DOHH2 (cell line): ENCODE results near the gene HECW1.

Experiments used
- H3F3A ChIP-seq: fragments of 200-600 bp; sonication (generic), shearing (Covaris generic); 2 replicates; pipeline ENCODE4 v1.6.0; 2016; ENCODE audit warnings: antibody characterized with exemption, mild to moderate bottlenecking; ENCODE audit not compliant: control insufficient read depth, insufficient read depth
- H3K27ac ChIP-seq: fragments of 200-600 bp; sonication (generic); 2 replicates; pipeline ENCODE4 v1.5.1; 2014; ENCODE audit warnings: low read depth, mild to moderate bottlenecking, low read length, moderate library complexity
- H3K27me3 ChIP-seq: fragments of 200-600 bp; sonication (generic); 2 replicates; pipeline ENCODE4 v1.6.1; 2014; ENCODE audit warnings: mild to moderate bottlenecking, low read length, mixed read lengths; ENCODE audit not compliant: control insufficient read depth
- H3K36me3 ChIP-seq: fragments of 200-600 bp; sonication (generic); 2 replicates; pipeline ENCODE4 v1.6.1; 2014; ENCODE audit warnings: mild to moderate bottlenecking, low read length, moderate library complexity, mixed read lengths; ENCODE audit not compliant: control insufficient read depth
- H3K4me1 ChIP-seq: fragments of 200-600 bp; sonication (generic); 2 replicates; pipeline ENCODE4 v1.6.1; 2014; ENCODE audit warnings: mild to moderate bottlenecking, low read length, mixed read lengths; ENCODE audit not compliant: control insufficient read depth
- H3K4me2 ChIP-seq: fragments of 200-600 bp; sonication (generic); 2 replicates; pipeline ENCODE4 v1.6.0; 2014; ENCODE audit warnings: mild to moderate bottlenecking, low read length, moderate library complexity
- H3K4me3 ChIP-seq: fragments of 200-600 bp; sonication (generic); 2 replicates; pipeline ENCODE4 v1.5.1; 2014; ENCODE audit warnings: mild to moderate bottlenecking, low read length, mixed read lengths
- H3K79me2 ChIP-seq: fragments of 200-600 bp; sonication (generic); 2 replicates; pipeline ENCODE4 v1.6.1; 2014; ENCODE audit warnings: mild to moderate bottlenecking, low read length, mixed read lengths; ENCODE audit not compliant: control insufficient read depth
- H3K9me2 ChIP-seq: fragments of 200-600 bp; sonication (generic); replicated peaks from 2 replicates; pipeline ENCODE4 v1.6.1; 2014; ENCODE audit warnings: mild to moderate bottlenecking, low read length, mixed read lengths; ENCODE audit not compliant: control insufficient read depth
- H3K9me3 ChIP-seq: fragments of 200-600 bp; sonication (generic); 2 replicates; pipeline ENCODE4 v1.6.1; 2014; ENCODE audit warnings: antibody characterized with exemption, low read length, mixed read lengths; ENCODE audit not compliant: control insufficient read depth, insufficient read depth
- H4K20me1 ChIP-seq: fragments of 200-600 bp; sonication (generic); 2 replicates; pipeline ENCODE4 v1.6.0; 2014; ENCODE audit warnings: low read depth, mild to moderate bottlenecking, antibody characterized with exemption, low read length, moderate library complexity; ENCODE audit not compliant: control insufficient read depth, insufficient read depth
- CTCF ChIP-seq: fragments of 200-600 bp; sonication (generic); IDR thresholded peaks from one replicate; pipeline ENCODE4 v1.5.1; 2014; ENCODE audit warnings: antibody characterized with exemption, mild to moderate bottlenecking, low read depth, low read length; ENCODE audit not compliant: poor library complexity, severe bottlenecking
- EZH2phosphoT487 ChIP-seq: fragments of 200-600 bp; sonication (generic); IDR thresholded peaks from 2 replicates; pipeline ENCODE4 v1.6.1; 2017; ENCODE audit warnings: borderline replicate concordance, mild to moderate bottlenecking, antibody characterized with exemption, low read length, moderate library complexity, mixed read lengths

Gene HECW1

DNA sequence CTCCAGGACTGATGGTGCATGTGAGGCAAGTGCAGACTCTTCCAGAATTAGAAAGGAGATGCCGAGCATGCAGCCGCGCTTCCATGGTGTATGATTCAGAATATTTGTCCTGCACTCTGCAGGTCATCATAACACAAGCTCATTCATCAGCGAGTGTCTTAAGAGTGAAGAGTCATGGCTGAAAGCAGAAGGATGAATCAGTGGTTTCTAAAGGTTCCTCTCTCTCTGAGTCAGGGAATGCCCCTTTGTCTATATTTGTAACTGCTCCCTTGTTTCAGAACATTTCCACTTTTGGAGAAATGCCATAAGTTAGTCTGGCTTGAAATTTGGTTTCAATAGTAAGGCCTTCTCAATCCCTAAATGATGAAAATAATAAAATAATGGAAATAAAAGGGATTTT, 52.3 kb downstream of the HECW1 start:
- H3K79me2 ChIP-seq: no peaks in the 10 kb centered on the region
- H3K4me1 ChIP-seq: no peaks in the 10 kb centered on the region
- H3K36me3 ChIP-seq: no peaks in the 10 kb centered on the region
- H3K9me2 ChIP-seq: no peaks in the 10 kb centered on the region
- no peaks in the 10 kb centered on the region for H4K20me1 ChIP-seq
- H3K27me3 ChIP-seq: no peaks in the 10 kb centered on the region
- no peak for TF ChIP-seq EZH2phosphoT487
- no peak for TF ChIP-seq CTCF
- no peak overlapping the region for H3K4me2 ChIP-seq
- no peak overlapping the region for H3K27ac ChIP-seq
- H3K4me3 ChIP-seq: no peak overlapping the region
- H3F3A ChIP-seq: no peaks in the 10 kb centered on the region
- H3K9me3 ChIP-seq: no peaks in the 10 kb centered on the region

GRCh38 chr7:43166686-43167085, 54.2 kb downstream of the HECW1 start:
- H3F3A ChIP-seq: no peaks in the 10 kb centered on the region
- no peak overlapping the region for H3K4me2 ChIP-seq
- H3K27me3 ChIP-seq: no peaks in the 10 kb centered on the region
- H3K9me2 ChIP-seq: no peaks in the 10 kb centered on the region
- no peaks in the 10 kb centered on the region for H4K20me1 ChIP-seq
- no peak overlapping the region for H3K27ac ChIP-seq
- H3K36me3 ChIP-seq: no peaks in the 10 kb centered on the region
- H3K9me3 ChIP-seq: no peaks in the 10 kb centered on the region
- TF ChIP-seq EZH2phosphoT487: no peak
- TF ChIP-seq CTCF: no peak
- no peaks in the 10 kb centered on the region for H3K4me1 ChIP-seq
- H3K79me2 ChIP-seq: no peaks in the 10 kb centered on the region
- no peak overlapping the region for H3K4me3 ChIP-seq

DNA sequence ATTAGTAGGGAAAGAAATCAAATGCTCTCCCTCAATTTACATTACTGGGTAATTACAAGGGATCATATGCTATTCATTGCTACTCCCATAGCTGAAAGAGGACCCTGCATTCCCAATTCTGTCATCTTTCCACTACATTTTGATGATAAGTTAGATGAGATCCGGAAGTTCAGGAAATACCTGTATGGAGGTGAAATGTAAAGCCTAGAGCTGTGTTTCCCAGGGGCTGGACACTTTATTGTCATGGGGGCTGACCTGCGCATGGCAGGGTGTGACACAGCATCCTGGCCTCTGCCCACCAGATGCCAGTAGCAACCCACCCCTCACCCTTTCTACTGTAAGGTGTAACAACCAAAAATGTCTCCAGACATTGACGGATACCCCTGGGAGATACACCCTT, 56.6 kb downstream of the HECW1 start:
- H4K20me1 ChIP-seq: no peaks in the 10 kb centered on the region
- no peak overlapping the region for H3K4me2 ChIP-seq
- no peak overlapping the region for H3K27ac ChIP-seq
- no peaks in the 10 kb centered on the region for H3K4me1 ChIP-seq
- H3K9me3 ChIP-seq: no peaks in the 10 kb centered on the region
- H3K9me2 ChIP-seq: no peaks in the 10 kb centered on the region
- TF ChIP-seq CTCF (no peak), EZH2phosphoT487 (no peak)
- no peaks in the 10 kb centered on the region for H3K79me2 ChIP-seq
- H3K27me3 ChIP-seq: no peaks in the 10 kb centered on the region
- H3K4me3 ChIP-seq: no peak overlapping the region
- H3K36me3 ChIP-seq: no peaks in the 10 kb centered on the region
- no peaks in the 10 kb centered on the region for H3F3A ChIP-seq

- TF ChIP-seq CTCF: no peak
- TF ChIP-seq EZH2phosphoT487: no peak
- Histone ChIP-seq H3F3A (no peaks in the 10 kb centered on the region), H3K27ac (no peak overlapping the region), H3K4me2 (no peak overlapping the region), H3K79me2 (no peaks in the 10 kb centered on the region), H3K4me3 (no peak overlapping the region), H3K36me3 (no peaks in the 10 kb centered on the region), H3K4me1 (no peaks in the 10 kb centered on the region), H3K9me2 (no peaks in the 10 kb centered on the region), H3K27me3 (no peaks in the 10 kb centered on the region), H3K9me3 (no peaks in the 10 kb centered on the region), H4K20me1 (no peaks in the 10 kb centered on the region)
Observed at GRCh38 chr7:43170571-43170970, 58.1 kb downstream of the HECW1 start.
